ENCODE results near the gene RNF26. TPM values are rescaled to one million over a fixed set of nuclear protein-coding genes. Genes with fewer than 3 reads are reported as not detected.

RNF26 gene
- total and polyA plus RNA-seq, 8 donors, result 4.9 to 11.5 (median 8.3) TPM

- Histone ChIP-seq H3K4me3 (no peak overlapping the region), H3K9me3 (no peaks in the 10 kb centered on the region), H3K27me3 (no peaks in the 10 kb centered on the region), H3K4me1 (peaks cover 22 to 29% (median 23%) of the 10 kb centered on the region in 3 donors), H3K36me3 (peaks cover 0 to 39% (median 19%) of the 10 kb centered on the region in 3 donors), H3K27ac (peak overlapping the region in 1 of 4 donors; percentile 74)
- ATAC-seq, result no peak
- FAIRE-seq, result no peak
- 78 to 85% methylated on average over 10 of the region's 10 CpGs for WGBS, 2 donors
- DNase-seq, result no peak
- intact Hi-C loops (cut with DNase I), result no loop called here
- no peak for TF ChIP-seq CTCF (IDR thresholded peaks at IDR 0.05)
These were observed 25.3 kb downstream of the RNF26 start for GRCh38 chr11:119359365-119360214.

- no peak overlapping the region for H3K4me3 ChIP-seq
- peaks cover 22 to 29% (median 23%) of the 10 kb centered on the region in 3 donors for H3K4me1 ChIP-seq
- DNase-seq (peak; percentile 67 to 88 (median 78)), FAIRE-seq (no peak), ATAC-seq (peak; percentile 65 to 77 (median 72))
- H3K27ac ChIP-seq, result peak overlapping the region; percentile 68 to 79 (median 74)
- H3K27me3 ChIP-seq, result no peaks in the 10 kb centered on the region
- H3K9me3 ChIP-seq, result no peaks in the 10 kb centered on the region
- H3K36me3 ChIP-seq, result peaks cover 0 to 34% (median 17%) of the 10 kb centered on the region in 3 donors
- WGBS, 2 donors, result 7 to 8% methylated on average over 8 of the region's 8 CpGs
- intact Hi-C loops (cut with DNase I), result no loop called here
- no peak for TF ChIP-seq CTCF (IDR thresholded peaks at IDR 0.05)
These were observed 26.9 kb downstream of the RNF26 start for GRCh38 chr11:119361056-119361787.

GRCh38 chr11:119361941-119362725, 27.8 kb downstream of the RNF26 start:
- Histone ChIP-seq H3K36me3 (peaks cover 0 to 26% (median 13%) of the 10 kb centered on the region in 3 donors), H3K9me3 (no peaks in the 10 kb centered on the region), H3K4me3 (peak overlapping the region in 3 of 4 donors; percentile 39 to 61 (median 54)), H3K27ac (peak overlapping the region; percentile 68 to 79 (median 74)), H3K4me1 (peaks cover 22 to 29% (median 23%) of the 10 kb centered on the region in 3 donors), H3K27me3 (no peaks in the 10 kb centered on the region)
- intact Hi-C loops (cut with DNase I), result no loop called here
- no peak for FAIRE-seq
- ATAC-seq, result no peak
- WGBS, 2 donors, result 45% methylated on average over 11 of the region's 11 CpGs
- TF ChIP-seq CTCF (IDR thresholded peaks at IDR 0.05), result no peak
- peak in 2 of 6 donors; percentile 12 to 17 for DNase-seq

- FAIRE-seq, result no peak
- WGBS, 2 donors, result 46% methylated on average over 5 of the region's 5 CpGs
- Histone ChIP-seq H3K4me1 (peaks cover 23 to 29% (median 23%) of the 10 kb centered on the region in 3 donors), H3K9me3 (no peaks in the 10 kb centered on the region), H3K4me3 (peak overlapping the region in 3 of 4 donors; percentile 39 to 61 (median 54)), H3K27ac (peak overlapping the region; percentile 63 to 79 (median 74)), H3K27me3 (no peaks in the 10 kb centered on the region), H3K36me3 (peaks cover 0 to 21% (median 11%) of the 10 kb centered on the region in 3 donors)
- TF ChIP-seq CTCF (IDR thresholded peaks at IDR 0.05), result no peak
- ATAC-seq, result peak in 2 of 4 donors; percentile 4 to 19
- intact Hi-C loops (cut with DNase I), result no loop called here
- no peak for DNase-seq
These were observed 28.4 kb downstream of the RNF26 start for GRCh38 chr11:119362741-119363080.

Measured in pancreas (tissue), 10 donors.